GM19438 (cell line): ENCODE measurements around the gene GUCA1C.

Source experiments
- ATAC-seq: cut with Tn5 transposase; IDR thresholded peaks from one replicate; pipeline ENCODE4 v1.9.1; 2021; ENCODE audit warnings: low read depth; ENCODE audit not compliant: unreplicated experiment

GUCA1C gene

GRCh38 chr3:108914774-108915641 lies 38.7 kb downstream of the GUCA1C start:
- peak; percentile 91 for ATAC-seq

- no peak for ATAC-seq
These were observed 43.9 kb downstream of the GUCA1C start for GRCh38 chr3:108909799-108910198.

GRCh38 chr3:108907194-108907593 lies 46.5 kb downstream of the GUCA1C start:
- ATAC-seq = no peak

- ATAC-seq = no peak
These were observed 54.1 kb downstream of the GUCA1C start for GRCh38 chr3:108899530-108899929.

GRCh38 chr3:108897883-108898282 lies 55.8 kb downstream of the GUCA1C start:
- no peak for ATAC-seq

GRCh38 chr3:108894981-108895380 lies 58.7 kb downstream of the GUCA1C start:
- no peak for ATAC-seq

- ATAC-seq = no peak
These were observed 61.8 kb downstream of the GUCA1C start for GRCh38 chr3:108891833-108892232.

GRCh38 chr3:108887777-108888176 lies 65.9 kb downstream of the GUCA1C start:
- ATAC-seq = no peak

GRCh38 chr3:108887121-108887520 lies 66.6 kb downstream of the GUCA1C start:
- no peak for ATAC-seq

- ATAC-seq = no peak
These were observed 70.3 kb downstream of the GUCA1C start for GRCh38 chr3:108883373-108883772.

GRCh38 chr3:108882762-108883161 lies 70.9 kb downstream of the GUCA1C start:
- no peak for ATAC-seq

- no peak for ATAC-seq
These were observed 73.8 kb downstream of the GUCA1C start for GRCh38 chr3:108879915-108880314.

- ATAC-seq = no peak
These were observed 75.8 kb downstream of the GUCA1C start for GRCh38 chr3:108877901-108878300.

- no peak for ATAC-seq
These were observed 89.9 kb downstream of the GUCA1C start for GRCh38 chr3:108863799-108864135.

GRCh38 chr3:108862865-108863798 lies 90.5 kb downstream of the GUCA1C start:
- ATAC-seq = no peak

- no peak for ATAC-seq
These were observed 92.3 kb downstream of the GUCA1C start for GRCh38 chr3:108861401-108861800.
